Lower leg skin (tissue), 4 donors: ENCODE measurements around the gene LDHD. TPM values are rescaled to one million over a fixed set of nuclear protein-coding genes. Genes with fewer than 3 reads are reported as not detected.

Experiments
- DNase-seq, 2 donors: peaks; one replicate each; pipeline ENCODE4 v3.0.0-alpha.2; 2019; ENCODE audit warnings: low spot score in 2 of 2
- H3K4me3 ChIP-seq: fragments of 200-600 bp; sonication (generic); 2 replicates; pipeline ENCODE4 v1.5.1; 2017; ENCODE audit warnings: mild to moderate bottlenecking, low read depth; ENCODE audit not compliant: poor library complexity, severe bottlenecking
- CTCF ChIP-seq, 3 donors: fragments of 450-650 bp; IDR thresholded peaks; one replicate each; pipeline ENCODE4 v1.5.1; 2016; ENCODE audit warnings: antibody characterized with exemption in 3 of 3, mild to moderate bottlenecking in 3 of 3, moderate library complexity in 2 of 3
- POLR2A ChIP-seq, 2 donors: fragments of 450-650 bp; IDR thresholded peaks; one replicate each; pipeline ENCODE4 v1.6.1; 2016 to 2017; ENCODE audit warnings: antibody characterized with exemption in 2 of 2, mild to moderate bottlenecking in 1 of 2, moderate library complexity in 1 of 2
- WGBS, 2 donors: methylation state at CpG; one replicate each; pipeline ENCODE4 v1.1.5; 2018; 5-methylcytosine and 5-hydroxymethylcytosine counted together
- intact Hi-C: fragments of 100-400 bp; cut with DNase I; formaldehyde crosslinking; loops from one replicate; pipeline ENCODE4 v1.15.0; 2023; ENCODE audit warnings: low total_unique reads
- total RNA-seq, 4 donors: library from RNA; depleted of rRNA; stranded (reverse); fragments of >200 nt; gene quantifications; one replicate each; pipeline ENCODE4 v1.1.0, GENCODE V29; 2016

Gene LDHD
- total RNA-seq, 4 donors from 2014 or later = 5.9 to 21.9 (median 8.9) TPM

GRCh38 chr16:75112734-75113491, 3.7 kb downstream of the LDHD start:
- 43 to 56% methylated on average over 13 to 14 of the region's 14 CpGs for WGBS, 2 donors

DNA sequence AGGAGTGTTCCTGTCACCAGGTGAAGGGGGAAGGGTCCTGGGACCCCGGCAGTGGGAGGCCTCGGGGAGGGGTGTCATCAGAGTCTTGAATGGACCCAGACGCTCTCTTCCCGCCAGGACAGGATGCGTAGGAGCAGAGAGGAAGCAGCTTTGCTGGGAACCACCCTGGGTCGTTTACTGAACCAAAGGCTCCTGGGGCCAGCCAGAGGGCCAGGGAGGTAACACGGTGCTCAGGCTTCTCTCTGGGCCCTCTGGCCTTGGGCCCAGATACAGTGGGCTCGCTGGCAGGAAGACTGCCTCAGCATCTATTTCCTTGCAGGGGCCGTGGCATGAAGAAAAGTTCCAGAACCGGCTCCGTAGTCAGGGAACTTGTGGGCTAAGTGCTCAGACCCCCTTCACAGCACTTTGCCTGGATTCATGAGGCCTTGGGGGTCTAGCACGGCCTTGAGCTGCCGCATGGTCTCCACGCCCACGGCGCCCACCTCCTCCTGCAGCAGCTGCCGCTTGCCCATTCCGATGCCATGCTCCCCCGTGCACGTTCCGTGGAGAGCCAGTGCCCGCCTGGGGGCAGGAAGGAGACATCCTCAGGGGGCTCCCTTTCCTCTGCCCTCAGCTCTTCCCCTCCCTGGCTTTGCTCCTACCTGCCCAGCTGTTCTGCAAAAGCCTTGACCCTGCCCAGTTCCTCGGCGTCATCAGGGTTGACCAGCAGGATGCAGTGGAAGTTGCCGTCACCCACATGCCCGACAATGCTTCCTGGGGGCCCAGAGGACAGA, 4.4 kb downstream of the LDHD start:
- no peak for DNase-seq
- intact Hi-C loops = loop anchor here (2.0 to 10.0 kb wide), 2 partner anchors 113 to 297 kb away; partner anchors contain the start of gene ZNRF1
- 45 to 50% methylated on average over 21 to 26 of the region's 26 CpGs for WGBS, 2 donors
- no peak overlapping the region for H3K4me3 ChIP-seq
- TF ChIP-seq CTCF (IDR thresholded peaks at IDR 0.05) = no peak

More at GRCh38 chr16:75112734-75113491, 3.7 kb downstream of the LDHD start:
- TF ChIP-seq CTCF (IDR thresholded peaks at IDR 0.05) (no peak), POLR2A (IDR thresholded peaks at IDR 0.05) (no peak)
- H3K4me3 ChIP-seq = no peak overlapping the region
- intact Hi-C loops = loop anchor here (10.0 kb wide), 1 partner anchor 298 kb away; no protein-coding TSS in a partner anchor
- DNase-seq = no peak

DNA sequence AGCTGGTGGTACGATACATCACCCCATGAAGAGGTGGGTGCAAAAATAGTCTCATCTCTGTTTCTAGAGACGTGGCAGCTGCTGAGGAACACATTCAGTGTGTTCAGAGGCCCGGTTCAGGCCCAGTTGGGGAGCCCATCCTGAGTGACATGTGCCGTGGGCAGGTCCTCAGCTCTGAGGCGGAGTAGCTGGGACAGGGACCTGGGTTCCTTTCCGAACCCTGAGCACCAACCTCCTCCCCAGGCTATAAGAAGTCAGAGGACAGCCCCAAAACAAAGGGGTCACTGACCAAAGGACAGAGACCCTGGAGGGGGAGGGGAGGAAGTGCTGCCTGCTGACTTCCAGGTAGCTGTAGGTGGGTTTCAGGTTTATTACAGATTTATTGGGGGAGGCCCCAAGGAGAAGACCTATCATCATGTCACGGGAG, 5.1 kb downstream of the LDHD start:
- intact Hi-C loops = loop anchor here (2.0 to 10.0 kb wide), 2 partner anchors 113 to 297 kb away; partner anchors contain the start of gene ZNRF1
- H3K4me3 ChIP-seq = no peak overlapping the region
- TF ChIP-seq POLR2A (IDR thresholded peaks at IDR 0.05) (no peak), CTCF (IDR thresholded peaks at IDR 0.05) (no peak)
- 12 to 37% methylated on average over 5 to 6 of the region's 7 CpGs for whole genome bisulfite sequencing, 2 donors
- DNase-seq = no peak

GRCh38 chr16:75110637-75111513, 5.7 kb downstream of the LDHD start:
- intact Hi-C loops = loop anchor here (2.0 to 10.0 kb wide), 2 partner anchors 112 to 296 kb away; partner anchors contain the start of gene ZNRF1
- no peak overlapping the region for H3K4me3 ChIP-seq
- DNase-seq = peak; percentile 89 to 98
- TF ChIP-seq CTCF (IDR thresholded peaks at IDR 0.05) = peak in 1 of 3 donors; percentile 64
- no peak for TF ChIP-seq POLR2A (IDR thresholded peaks at IDR 0.05)
- WGBS, 2 donors = 6 to 7% methylated on average over 25 of the region's 28 CpGs

DNA sequence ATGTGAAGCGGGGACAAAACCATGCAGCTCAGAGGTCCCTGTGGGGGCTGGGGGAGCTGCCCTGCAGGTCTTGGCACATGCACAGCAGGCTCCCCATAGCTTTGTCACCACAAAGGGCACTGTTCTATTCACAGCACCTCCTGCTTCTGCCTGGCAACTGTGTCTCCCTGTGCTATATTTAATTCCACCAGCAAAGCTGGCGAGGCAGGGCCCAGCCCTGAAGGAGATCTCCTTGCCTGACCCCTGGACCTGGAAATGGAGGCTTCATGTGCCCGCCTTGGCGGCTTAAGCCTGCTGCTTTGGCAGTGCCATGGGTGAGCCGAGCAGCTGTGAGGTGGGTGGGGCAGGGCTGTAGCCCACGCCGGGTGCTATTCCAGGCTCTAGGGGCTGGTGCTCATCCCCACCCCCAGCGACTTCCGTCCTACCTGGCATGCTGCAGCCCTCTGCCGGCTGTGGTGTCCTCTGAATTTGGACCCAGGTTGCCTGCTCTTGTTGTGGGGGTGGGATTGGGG, 6.8 kb downstream of the LDHD start:
- no peak overlapping the region for H3K4me3 ChIP-seq
- 41 to 57% methylated on average over 4 to 10 of the region's 10 CpGs for WGBS, 2 donors

More for the DNA sequence above, 6.8 kb downstream of the LDHD start:
- intact Hi-C loops = loop anchor here (2.0 to 10.0 kb wide), 2 partner anchors 111 to 295 kb away; partner anchors contain the start of gene ZNRF1
- no peak for DNase-seq
- TF ChIP-seq CTCF (IDR thresholded peaks at IDR 0.05) = no peak
- TF ChIP-seq POLR2A (IDR thresholded peaks at IDR 0.05) = no peak
